Measurements from ENCODE around the gene KCNH1. TPM values are rescaled to one million over a fixed set of nuclear protein-coding genes. Genes with fewer than 3 reads are reported as not detected.

Gene KCNH1
- total and polyA plus RNA-seq, 2 of the 4 experiments (the other 2 are of a cell fraction): 0.27 to 0.54 TPM

GRCh38 chr1:210647406-210648333 is 486.3 kb downstream of the KCNH1 start:
- BruUV-seq (replicated peaks): no TSS peak
- peak; percentile 58 for ATAC-seq (ENCODE audit: low read depth)
- Histone ChIP-seq H3K18ac (ENCODE audit: low read depth, low read length) (no peak overlapping the region; the same call in 1 of the 2 replicates), H3K4me3 (ENCODE audit: insufficient read depth, low read depth, low read length) (no peak overlapping the region), H2AFZ (replicated peaks; ENCODE audit: low read length, poor library complexity) (no peak overlapping the region), H4K5ac (ENCODE audit: low read depth, low read length) (no peak overlapping the region), H2AK9ac (replicated peaks; ENCODE audit: low read depth, low read length, poor library complexity) (no peak overlapping the region), H2BK5ac (ENCODE audit: low read depth, low read length, poor library complexity, severe bottlenecking) (no peak overlapping the region), H2AK5ac (ENCODE audit: low read depth, low read length) (no peak overlapping the region), H3K36me3 (ENCODE audit: control insufficient read depth, insufficient read depth, low read length) (no peaks in the 10 kb centered on the region), H3K9me1 (ENCODE audit: insufficient read depth, low read length) (no peaks in the 10 kb centered on the region), H3K4ac (ENCODE audit: low read depth, low read length) (no peak overlapping the region), H3K27me3 (ENCODE audit: control insufficient read depth, insufficient read depth, low read length) (no peaks in the 10 kb centered on the region), H2BK20ac (ENCODE audit: low read depth, low read length) (no peak overlapping the region), H4K20me1 (ENCODE audit: insufficient read depth, low read length) (no peaks in the 10 kb centered on the region), H3K27ac (ENCODE audit: insufficient read depth, low read length) (no peak overlapping the region), H4K91ac (ENCODE audit: insufficient read depth, low read depth, low read length) (no peak overlapping the region), H3K14ac (replicated peaks; ENCODE audit: low read depth, low read length) (no peak overlapping the region), H4K8ac (ENCODE audit: low read depth in 2 of 2, low read length in 2 of 2) (no peak overlapping the region), H3K9ac (ENCODE audit: low read depth, low read length) (no peak overlapping the region), H3K4me1 (ENCODE audit: control insufficient read depth, insufficient read depth, low read length) (peaks cover 7% of the 10 kb centered on the region; the same call in 1 of the 2 replicates), H3K4me2 (ENCODE audit: low read depth, low read length) (no peak overlapping the region), H3K56ac (ENCODE audit: extremely low read depth, insufficient read depth, low read length) (no peak overlapping the region), H3K79me1 (ENCODE audit: low read depth in 1 of 2, low read length in 2 of 2) (no peaks in the 10 kb centered on the region), H3K23ac (ENCODE audit: low read depth, low read length) (no peak overlapping the region), H3K9me3 (ENCODE audit: control insufficient read depth, insufficient read depth, low read length) (no peaks in the 10 kb centered on the region), H2BK120ac (ENCODE audit: low read depth, low read length) (no peak overlapping the region), H2BK15ac (ENCODE audit: low read depth, low read length) (no peak overlapping the region)
- WGBS, 2 experiments (ENCODE audit: extremely low coverage in 2 of 2, insufficient read length in 1 of 2): 71% methylated on average over 3 of the region's 6 CpGs; no CpG with 5 or more reads in 1 of the 2 experiments
- TF ChIP-seq MAFK (IDR thresholded peaks at IDR 0.05; ENCODE audit: low read depth, low read length) (peak; percentile 86), SMC3 (IDR thresholded peaks at IDR 0.05; ENCODE audit: low read depth, low read length) (no peak), CEBPB (IDR thresholded peaks at IDR 0.05; ENCODE audit: low read depth, low read length) (peak; percentile 89)
- dilution Hi-C loops (cut with HindIII; ENCODE audit: low sequenced_read_pairs, unreplicated experiment) (no loop called here), in situ Hi-C loops (cut with MboI; ENCODE audit: low sequenced_read_pairs) (no loop called here), intact Hi-C loops (cut with micrococcal nuclease) (no loop called here)
- ChIA-PET POLR2A (ENCODE audit: unreplicated experiment) (no interaction called here), CTCF (no interaction called here)
- DNase-seq: peak; percentile 68
